SK-N-SH (cell line): ENCODE results near the gene DCUN1D2.

Experiments used
- ELF1 ChIP-seq: IDR thresholded peaks from 2 replicates; pipeline ENCODE4 v1.4.0; 2012
- FOXM1 ChIP-seq: IDR thresholded peaks from 2 replicates; pipeline ENCODE4 v1.4.0; 2012; ENCODE audit warnings: low read depth, mild to moderate bottlenecking
- POLR2AphosphoS5 ChIP-seq: IDR thresholded peaks from 2 replicates; pipeline ENCODE4 v1.6.1; 2012; ENCODE audit warnings: low read depth, low read length
- RXRA ChIP-seq: IDR thresholded peaks from 2 replicates; pipeline ENCODE4 v1.4.0; 2012; ENCODE audit warnings: low read depth, mild to moderate bottlenecking, borderline replicate concordance
- SIN3A ChIP-seq: IDR thresholded peaks from 2 replicates; pipeline ENCODE4 v1.6.1; 2012; ENCODE audit warnings: low read depth, mild to moderate bottlenecking, low read length, moderate library complexity, borderline replicate concordance
- SMC3 ChIP-seq: IDR thresholded peaks from 2 replicates; pipeline ENCODE4 v1.6.1; 2012; ENCODE audit warnings: low read depth, low read length, improper control_type of control experiment
- TAF1 ChIP-seq: IDR thresholded peaks from 2 replicates; pipeline ENCODE4 v1.6.1; 2012; ENCODE audit warnings: low read depth, mild to moderate bottlenecking, low read length, moderate library complexity, borderline replicate concordance
- YY1 ChIP-seq: IDR thresholded peaks from 2 replicates; pipeline ENCODE4 v1.4.0; 2012; ENCODE audit warnings: low read depth, mild to moderate bottlenecking
- TF ChIP-seq, protein P1 (sequence below): IDR thresholded peaks from 2 replicates; pipeline ENCODE4 v1.6.1; 2012; ENCODE audit warnings: mild to moderate bottlenecking, low read depth, low read length, moderate library complexity
- TF ChIP-seq, protein P2 (sequence below): fragments of 200-600 bp; sonication (generic); IDR thresholded peaks from 2 replicates; pipeline ENCODE4 v1.6.1; 2017; ENCODE audit warnings: antibody characterized with exemption, mild to moderate bottlenecking, moderate library complexity
- TF ChIP-seq, protein P3 (sequence below): IDR thresholded peaks from 2 replicates; pipeline ENCODE4 v1.4.0; 2012; ENCODE audit warnings: low read depth

DNA sequence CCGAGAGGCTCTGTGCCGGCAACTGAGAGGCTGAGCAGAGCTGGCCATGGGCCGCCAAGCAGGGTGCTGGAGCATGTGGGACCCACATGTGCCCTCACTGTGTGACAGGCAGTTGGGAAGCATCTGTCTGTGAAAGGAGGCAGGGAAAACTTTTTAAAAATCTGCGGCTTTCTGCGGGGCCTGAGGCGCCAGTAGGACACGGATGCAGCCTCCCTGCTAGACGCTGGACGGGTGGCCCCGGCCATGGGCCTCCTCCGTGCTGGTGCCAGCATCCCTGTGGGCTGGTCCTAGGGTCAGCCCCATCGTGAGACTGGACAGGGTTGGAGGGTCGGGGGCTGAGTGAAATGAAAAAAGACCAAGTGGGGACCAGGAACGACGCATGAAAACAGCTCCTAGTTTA is 20.9 kb upstream of the DCUN1D2 start:
- TF ChIP-seq YY1 (no peak), FOXM1 (no peak), POLR2AphosphoS5 (no peak), SIN3A (no peak), RXRA (no peak), SMC3 (no peak), ELF1 (no peak), TAF1 (no peak)
- TF ChIP-seq, protein P1, sequence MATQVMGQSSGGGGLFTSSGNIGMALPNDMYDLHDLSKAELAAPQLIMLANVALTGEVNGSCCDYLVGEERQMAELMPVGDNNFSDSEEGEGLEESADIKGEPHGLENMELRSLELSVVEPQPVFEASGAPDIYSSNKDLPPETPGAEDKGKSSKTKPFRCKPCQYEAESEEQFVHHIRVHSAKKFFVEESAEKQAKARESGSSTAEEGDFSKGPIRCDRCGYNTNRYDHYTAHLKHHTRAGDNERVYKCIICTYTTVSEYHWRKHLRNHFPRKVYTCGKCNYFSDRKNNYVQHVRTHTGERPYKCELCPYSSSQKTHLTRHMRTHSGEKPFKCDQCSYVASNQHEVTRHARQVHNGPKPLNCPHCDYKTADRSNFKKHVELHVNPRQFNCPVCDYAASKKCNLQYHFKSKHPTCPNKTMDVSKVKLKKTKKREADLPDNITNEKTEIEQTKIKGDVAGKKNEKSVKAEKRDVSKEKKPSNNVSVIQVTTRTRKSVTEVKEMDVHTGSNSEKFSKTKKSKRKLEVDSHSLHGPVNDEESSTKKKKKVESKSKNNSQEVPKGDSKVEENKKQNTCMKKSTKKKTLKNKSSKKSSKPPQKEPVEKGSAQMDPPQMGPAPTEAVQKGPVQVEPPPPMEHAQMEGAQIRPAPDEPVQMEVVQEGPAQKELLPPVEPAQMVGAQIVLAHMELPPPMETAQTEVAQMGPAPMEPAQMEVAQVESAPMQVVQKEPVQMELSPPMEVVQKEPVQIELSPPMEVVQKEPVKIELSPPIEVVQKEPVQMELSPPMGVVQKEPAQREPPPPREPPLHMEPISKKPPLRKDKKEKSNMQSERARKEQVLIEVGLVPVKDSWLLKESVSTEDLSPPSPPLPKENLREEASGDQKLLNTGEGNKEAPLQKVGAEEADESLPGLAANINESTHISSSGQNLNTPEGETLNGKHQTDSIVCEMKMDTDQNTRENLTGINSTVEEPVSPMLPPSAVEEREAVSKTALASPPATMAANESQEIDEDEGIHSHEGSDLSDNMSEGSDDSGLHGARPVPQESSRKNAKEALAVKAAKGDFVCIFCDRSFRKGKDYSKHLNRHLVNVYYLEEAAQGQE: no peak
- TF ChIP-seq, protein P2, sequence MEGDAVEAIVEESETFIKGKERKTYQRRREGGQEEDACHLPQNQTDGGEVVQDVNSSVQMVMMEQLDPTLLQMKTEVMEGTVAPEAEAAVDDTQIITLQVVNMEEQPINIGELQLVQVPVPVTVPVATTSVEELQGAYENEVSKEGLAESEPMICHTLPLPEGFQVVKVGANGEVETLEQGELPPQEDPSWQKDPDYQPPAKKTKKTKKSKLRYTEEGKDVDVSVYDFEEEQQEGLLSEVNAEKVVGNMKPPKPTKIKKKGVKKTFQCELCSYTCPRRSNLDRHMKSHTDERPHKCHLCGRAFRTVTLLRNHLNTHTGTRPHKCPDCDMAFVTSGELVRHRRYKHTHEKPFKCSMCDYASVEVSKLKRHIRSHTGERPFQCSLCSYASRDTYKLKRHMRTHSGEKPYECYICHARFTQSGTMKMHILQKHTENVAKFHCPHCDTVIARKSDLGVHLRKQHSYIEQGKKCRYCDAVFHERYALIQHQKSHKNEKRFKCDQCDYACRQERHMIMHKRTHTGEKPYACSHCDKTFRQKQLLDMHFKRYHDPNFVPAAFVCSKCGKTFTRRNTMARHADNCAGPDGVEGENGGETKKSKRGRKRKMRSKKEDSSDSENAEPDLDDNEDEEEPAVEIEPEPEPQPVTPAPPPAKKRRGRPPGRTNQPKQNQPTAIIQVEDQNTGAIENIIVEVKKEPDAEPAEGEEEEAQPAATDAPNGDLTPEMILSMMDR: no peak
- TF ChIP-seq, protein P3, sequence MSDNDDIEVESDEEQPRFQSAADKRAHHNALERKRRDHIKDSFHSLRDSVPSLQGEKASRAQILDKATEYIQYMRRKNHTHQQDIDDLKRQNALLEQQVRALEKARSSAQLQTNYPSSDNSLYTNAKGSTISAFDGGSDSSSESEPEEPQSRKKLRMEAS: no peak
